Forelimb muscle (tissue), 1 donor: ENCODE results near the gene GAPVD1. TPM values are rescaled to one million over a fixed set of nuclear protein-coding genes. Genes with fewer than 3 reads are reported as not detected.

ENCODE experiments used
- DNase-seq: peaks from one replicate; pipeline ENCODE4 v3.0.0-alpha.2; 2013; ENCODE audit warnings: low read depth
- polyA plus RNA-seq: library from polyadenylated mRNA; unstranded; fragments of 120-200 nt; gene quantifications from one replicate; pipeline ENCODE4 v1.2.1, GENCODE V29; 2013; ENCODE audit not compliant: insufficient read length

GAPVD1 gene
- polyA plus RNA-seq, 1 donor: 20.5 TPM

- DNase-seq: no peak
Measured at GRCh38 chr9:125405938-125406809, 144.5 kb downstream of the GAPVD1 start.

- DNase-seq: no peak
Measured at GRCh38 chr9:125406810-125407087, 145.1 kb downstream of the GAPVD1 start.

GRCh38 chr9:125407432-125407973 is 145.9 kb downstream of the GAPVD1 start:
- DNase-seq: no peak

- DNase-seq: peak; percentile 40
Measured at GRCh38 chr9:125407974-125408900, 146.6 kb downstream of the GAPVD1 start.

- DNase-seq: no peak
Measured at GRCh38 chr9:125409217-125409636, 147.6 kb downstream of the GAPVD1 start.

- no peak for DNase-seq
Measured at GRCh38 chr9:125409637-125410521, 148.3 kb downstream of the GAPVD1 start.

GRCh38 chr9:125410522-125410894 is 148.9 kb downstream of the GAPVD1 start:
- no peak for DNase-seq

GRCh38 chr9:125411171-125411756 is 149.6 kb downstream of the GAPVD1 start:
- DNase-seq: no peak

- no peak for DNase-seq
Measured at GRCh38 chr9:125412166-125412565, 150.5 kb downstream of the GAPVD1 start.

GRCh38 chr9:125413579-125413978 is 152.0 kb downstream of the GAPVD1 start:
- DNase-seq: no peak

- DNase-seq: no peak
Measured at GRCh38 chr9:125415583-125416460, 154.2 kb downstream of the GAPVD1 start.

GRCh38 chr9:125416517-125416916 is 154.9 kb downstream of the GAPVD1 start:
- DNase-seq: no peak

Other genes with a start within 250 kb of the GAPVD1 start
- 9.3 TPM for gene SCAI, start 118.3 kb upstream of the GAPVD1 start, polyA plus RNA-seq
- gene PPP6C, start 72.0 kb upstream of the GAPVD1 start, polyA plus RNA-seq: 34.0 TPM
- 15.4 TPM for gene RABEPK, start 61.3 kb upstream of the GAPVD1 start, polyA plus RNA-seq
- gene HSPA5, start 20.5 kb upstream of the GAPVD1 start, polyA plus RNA-seq: 124 TPM